Esophagus squamous epithelium (tissue), 5 donors: ENCODE results near the gene PTPN13. TPM values are rescaled to one million over a fixed set of nuclear protein-coding genes. Genes with fewer than 3 reads are reported as not detected.
A peak's percentile ranks its signal among the peaks of the same experiment; 100 is the strongest.

Source experiments
- DNase-seq: peaks from one replicate; lab custom pipeline; 2025; lab: John Stamatoyannopoulos, UW
- H3K27ac ChIP-seq, 4 donors: fragments of 200-600 bp; sonication (generic); one replicate each; pipeline ENCODE4 v1.5.1; 2016 to 2019; ENCODE audit warnings: mild to moderate bottlenecking in 1 of 4
- H3K27me3 ChIP-seq, 4 donors: fragments of 200-600 bp; sonication (generic); 1 replicate in 3 of 4; 2 replicates in 1 of 4; pipeline versions ENCODE4 v1.5.1 to v1.6.0; 2017 to 2021; ENCODE audit warnings: antibody characterized with exemption in 1 of 4
- H3K36me3 ChIP-seq, 3 donors: fragments of 200-600 bp; sonication (generic); one replicate each; pipeline ENCODE4 v1.5.1; 2016 to 2019
- H3K4me1 ChIP-seq, 3 donors: fragments of 200-600 bp; sonication (generic); one replicate each; pipeline ENCODE4 v1.5.1; 2017 to 2019
- H3K4me3 ChIP-seq, 4 donors: fragments of 200-600 bp; sonication (generic); 1 replicate in 3 of 4; 2 replicates in 1 of 4; pipeline ENCODE4 v1.5.1; 2016 to 2019; ENCODE audit warnings: mild to moderate bottlenecking in 2 of 4, moderate library complexity in 1 of 4
- H3K9me3 ChIP-seq, 3 donors: fragments of 200-600 bp; sonication (generic); one replicate each; pipeline ENCODE4 v1.5.1; 2016 to 2019
- CTCF ChIP-seq, 6 experiments: fragments of 450-650 bp in 4 of 6; fragments of 200-600 bp in 2 of 6; sonication (generic) in 2 of 6; IDR thresholded peaks; one replicate each; pipeline ENCODE4 v1.5.1; 2016 to 2019; ENCODE audit warnings: antibody characterized with exemption in 6 of 6, mild to moderate bottlenecking in 4 of 6, moderate library complexity in 4 of 6
- POLR2A ChIP-seq, 4 donors: fragments of 450-650 bp; IDR thresholded peaks; one replicate each; pipeline ENCODE4 v1.6.1; 2017; ENCODE audit warnings: antibody characterized with exemption in 4 of 4, mild to moderate bottlenecking in 4 of 4, moderate library complexity in 3 of 4
- WGBS, 2 donors: methylation state at CpG; one replicate each; pipeline ENCODE4 v1.1.5; 2018; 5-methylcytosine and 5-hydroxymethylcytosine counted together
- intact Hi-C: fragments of 100-400 bp; cut with DNase I; formaldehyde crosslinking; loops from one replicate; pipeline ENCODE4 v1.15.0; 2022
- total RNA-seq, 4 donors: library from RNA; depleted of rRNA; stranded (reverse); fragments of >200 nt; gene quantifications; one replicate each; pipeline ENCODE4 v1.1.0, GENCODE V29; 2016
- donor health status: DM: yes; HTN: yes; CAD: no.

Gene PTPN13
- total RNA-seq, 4 donors from 2014 or later: 44.8 to 94.9 (median 66.7) TPM

- Histone ChIP-seq H3K36me3 (no peaks in the 10 kb centered on the region), H3K27me3 (peaks cover 0 to 9% (median 0%) of the 10 kb centered on the region in 4 donors), H3K4me3 (peak overlapping the region in 3 of 4 donors; percentile 71 to 88 (median 78)), H3K9me3 (no peaks in the 10 kb centered on the region), H3K27ac (peak overlapping the region; percentile 93 to 95 (median 94)), H3K4me1 (peaks cover 9 to 55% (median 13%) of the 10 kb centered on the region in 3 donors)
- 20 to 31% methylated on average over 3 of the region's 3 CpGs for WGBS, 2 donors
- DNase-seq: no peak
- no peak for TF ChIP-seq CTCF (IDR thresholded peaks at IDR 0.05)
- no peak for TF ChIP-seq POLR2A (IDR thresholded peaks at IDR 0.05)
- intact Hi-C loops: no loop called here
Measured at GRCh38 chr4:86592553-86593249, 1.4 kb upstream of the PTPN13 start.

GRCh38 chr4:86594559-86595425 is 677 bp downstream of the PTPN13 start:
- intact Hi-C loops: no loop called here
- peaks cover 7 to 70% (median 19%) of the 10 kb centered on the region in 3 donors for H3K4me1 ChIP-seq
- no peaks in the 10 kb centered on the region for H3K9me3 ChIP-seq
- WGBS, 2 donors: 1% methylated on average over 16 to 19 of the region's 47 CpGs
- peak overlapping the region; percentile 93 to 95 (median 94) for H3K27ac ChIP-seq
- peak overlapping the region; percentile 71 to 88 (median 82) for H3K4me3 ChIP-seq
- peak in 1 of 6 experiments; percentile 7 for TF ChIP-seq CTCF (IDR thresholded peaks at IDR 0.05)
- TF ChIP-seq POLR2A (IDR thresholded peaks at IDR 0.05): no peak
- no peak for DNase-seq
- no peaks in the 10 kb centered on the region for H3K36me3 ChIP-seq
- peaks cover 0 to 9% (median 0%) of the 10 kb centered on the region in 4 donors for H3K27me3 ChIP-seq

GRCh38 chr4:86595426-86595805 is 1.3 kb downstream of the PTPN13 start:
- H3K9me3 ChIP-seq: no peaks in the 10 kb centered on the region
- H3K4me3 ChIP-seq: peak overlapping the region; percentile 71 to 88 (median 82)
- peaks cover 7 to 76% (median 19%) of the 10 kb centered on the region in 3 donors for H3K4me1 ChIP-seq
- no peak for TF ChIP-seq POLR2A (IDR thresholded peaks at IDR 0.05)
- TF ChIP-seq CTCF (IDR thresholded peaks at IDR 0.05): no peak
- no peak for DNase-seq
- whole genome bisulfite sequencing, 2 donors: 9 to 12% methylated on average over 9 of the region's 9 CpGs
- intact Hi-C loops: no loop called here
- no peaks in the 10 kb centered on the region for H3K36me3 ChIP-seq
- H3K27me3 ChIP-seq: peaks cover 0 to 9% (median 0%) of the 10 kb centered on the region in 4 donors
- peak overlapping the region; percentile 93 to 95 (median 94) for H3K27ac ChIP-seq

GRCh38 chr4:86596807-86597206 is 2.7 kb downstream of the PTPN13 start:
- no peak for DNase-seq
- Histone ChIP-seq H3K4me1 (peaks cover 7 to 79% (median 19%) of the 10 kb centered on the region in 3 donors), H3K36me3 (no peaks in the 10 kb centered on the region), H3K9me3 (no peaks in the 10 kb centered on the region), H3K4me3 (peak overlapping the region in 3 of 4 donors; percentile 71 to 88 (median 78)), H3K27ac (peak overlapping the region in 3 of 4 donors; percentile 39 to 95 (median 93)), H3K27me3 (peaks cover 0 to 9% (median 0%) of the 10 kb centered on the region in 4 donors)
- TF ChIP-seq CTCF (IDR thresholded peaks at IDR 0.05): no peak
- TF ChIP-seq POLR2A (IDR thresholded peaks at IDR 0.05): no peak
- intact Hi-C loops: no loop called here
- WGBS, 2 donors: 26 to 39% methylated on average over 2 of the region's 2 CpGs
